HCT116 (cell line): Measurements from ENCODE around the gene PRDM11.

Experiments used
- CTCF ChIP-seq, 3 experiments: fragments of 200-600 bp in 1 of 3; sonication (generic) in 1 of 3; IDR thresholded peaks in 2 of 3; conservative IDR thresholded peaks in 1 of 3; 2 replicates each; pipeline ENCODE4 v1.5.1; 2012 to 2017; ENCODE audit warnings: low read depth in 2 of 3, low read length in 2 of 3, antibody characterized with exemption in 1 of 3, borderline replicate concordance in 1 of 3, control low read depth in 1 of 3, mild to moderate bottlenecking in 1 of 3, mixed read lengths in 1 of 3, mixed run types in 1 of 3, moderate library complexity in 1 of 3; ENCODE audit not compliant: insufficient read depth in 1 of 3
- EZH2 ChIP-seq: fragments of 200-600 bp; sonication (generic); IDR thresholded peaks from 2 replicates; pipeline ENCODE4 v1.6.1; 2017; ENCODE audit warnings: antibody characterized with exemption, mixed run types
- EZH2phosphoT487 ChIP-seq: fragments of 200-600 bp; IDR thresholded peaks from 2 replicates; pipeline ENCODE4 v1.6.1; 2018; ENCODE audit warnings: antibody characterized with exemption, borderline replicate concordance
- POLR2AphosphoS5 ChIP-seq: IDR thresholded peaks from 2 replicates; pipeline ENCODE4 v1.6.1; 2011; ENCODE audit warnings: mild to moderate bottlenecking, low read depth, low read length, moderate library complexity
- YY1 ChIP-seq: IDR thresholded peaks from 2 replicates; pipeline ENCODE4 v1.6.1; 2011; ENCODE audit warnings: low read length, low read depth, moderate library complexity, mild to moderate bottlenecking; ENCODE audit not compliant: insufficient replicate concordance; ENCODE audit errors: extremely low read depth
- ZFX ChIP-seq: fragments of 450-650 bp; IDR thresholded peaks from 2 replicates; pipeline ENCODE4 v1.6.1; 2017
- TF ChIP-seq, protein P1 (sequence below): IDR thresholded peaks from 2 replicates; pipeline ENCODE4 v1.6.1; 2012

DNA sequence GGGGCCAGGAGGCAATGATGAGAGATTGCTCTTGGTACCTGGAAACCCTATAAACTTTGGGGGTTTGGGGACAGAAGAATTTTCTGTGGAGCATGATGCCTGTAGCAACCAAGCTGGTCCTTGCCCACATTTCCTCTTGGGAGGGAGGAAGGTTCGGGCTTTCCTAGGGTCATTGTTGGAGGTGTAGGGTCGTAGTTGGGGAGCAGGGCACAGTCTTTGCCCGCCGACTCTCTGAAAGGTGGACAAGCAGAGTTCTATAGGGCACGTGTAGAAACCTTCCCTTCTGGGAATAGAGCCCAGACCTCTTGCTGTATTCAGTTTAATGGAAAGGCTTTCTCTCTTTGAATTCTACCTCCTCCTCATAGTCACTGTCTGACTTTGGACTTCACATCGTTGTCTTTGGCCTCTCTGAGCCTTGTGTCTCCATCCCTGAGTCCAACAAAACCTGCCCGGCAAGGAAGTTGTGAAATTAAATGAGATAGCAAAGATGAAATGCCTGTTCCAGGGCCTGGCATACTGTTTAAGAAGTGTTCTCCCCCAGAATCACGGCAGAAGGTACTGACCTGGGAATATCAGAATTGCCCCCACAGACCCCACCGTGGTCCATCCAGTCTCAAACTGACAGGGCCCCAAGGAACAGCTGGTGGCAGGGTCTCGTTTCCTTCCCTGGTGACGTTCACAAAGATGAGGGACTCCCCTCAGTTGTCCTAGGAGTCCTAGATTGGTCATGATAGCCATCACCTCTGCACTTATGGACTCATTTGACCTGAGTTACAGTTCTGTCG lies 1.6 kb downstream of the PRDM11 start:
- TF ChIP-seq EZH2phosphoT487 (no peak), ZFX (no peak), CTCF (IDR thresholded peaks at IDR 0.05 in 2 of 3, conservative IDR thresholded peaks at IDR 0.05 in 1 of 3; ENCODE audit: borderline replicate concordance in 1 of 3, insufficient read depth in 1 of 3, low read depth in 2 of 3, low read length in 2 of 3) (no peak), POLR2AphosphoS5 (no peak), EZH2 (no peak), YY1 (no peak)
- TF ChIP-seq, protein P1, sequence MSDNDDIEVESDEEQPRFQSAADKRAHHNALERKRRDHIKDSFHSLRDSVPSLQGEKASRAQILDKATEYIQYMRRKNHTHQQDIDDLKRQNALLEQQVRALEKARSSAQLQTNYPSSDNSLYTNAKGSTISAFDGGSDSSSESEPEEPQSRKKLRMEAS: no peak
